Rectal smooth muscle tissue (tissue), 1 donor: ENCODE results near the gene LRMDA.
A peak's percentile ranks its signal among the peaks of the same experiment; 100 is the strongest.

Experiments used
- H3K27ac ChIP-seq: one replicate; pipeline ENCODE4 v1.7.0; 2013; ENCODE audit warnings: low read depth, low read length, inconsistent platforms
- H3K27me3 ChIP-seq: one replicate; pipeline ENCODE4 v1.7.0; 2013; ENCODE audit warnings: low read length; ENCODE audit not compliant: control insufficient read depth, insufficient read depth
- H3K36me3 ChIP-seq: one replicate; pipeline ENCODE4 v1.7.0; 2013; ENCODE audit warnings: low read length; ENCODE audit not compliant: control insufficient read depth, insufficient read depth
- H3K4me1 ChIP-seq: one replicate; pipeline ENCODE4 v1.7.0; 2013; ENCODE audit warnings: low read length; ENCODE audit not compliant: control insufficient read depth, insufficient read depth
- H3K4me3 ChIP-seq: one replicate; pipeline ENCODE4 v1.7.0; 2013; ENCODE audit warnings: low read length
- H3K9ac ChIP-seq: one replicate; pipeline ENCODE4 v1.7.0; 2013; ENCODE audit warnings: low read length

Gene LRMDA

DNA sequence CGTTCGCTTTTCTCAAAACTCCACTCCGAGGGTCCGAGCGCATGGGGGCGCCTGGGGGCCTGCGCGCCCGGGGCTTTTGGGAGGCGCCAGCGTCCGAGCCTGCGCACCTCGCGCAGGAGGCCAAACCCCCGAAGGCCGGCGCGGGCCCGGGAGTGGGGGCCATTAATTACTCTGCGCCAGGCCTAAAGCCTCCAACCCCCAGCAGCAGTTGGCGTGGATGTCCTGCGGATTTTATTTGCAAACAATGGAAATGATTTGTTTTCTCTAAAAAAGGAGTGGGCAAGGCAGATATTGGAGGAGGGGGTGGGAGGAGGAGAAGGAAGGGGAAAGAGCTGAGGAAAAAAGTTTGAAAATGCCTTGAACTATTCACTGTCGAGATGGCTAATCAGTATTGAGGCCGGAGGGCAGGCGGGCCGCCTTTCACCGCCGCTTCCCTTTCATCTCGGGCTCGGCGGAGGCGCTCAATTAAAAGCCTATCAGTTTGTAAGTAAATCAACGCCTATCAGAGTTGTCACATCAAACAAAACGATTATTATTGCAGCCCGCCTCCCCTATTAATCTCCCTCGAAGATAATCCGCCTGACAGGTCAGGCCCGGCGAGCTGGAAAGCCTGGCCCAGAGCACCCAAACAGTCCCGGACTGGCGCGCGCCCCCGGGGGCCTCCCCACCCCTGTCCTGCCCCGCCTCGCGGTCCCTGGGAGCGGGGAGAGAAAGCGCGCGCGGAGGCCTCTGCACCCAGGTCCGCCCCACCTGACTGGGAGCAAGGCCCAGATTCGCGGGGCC, 26.4 kb upstream of the LRMDA start:
- Histone ChIP-seq H3K4me1 (peaks cover 2% of the 10 kb centered on the region), H3K9ac (no peak overlapping the region), H3K36me3 (no peaks in the 10 kb centered on the region), H3K27me3 (no peaks in the 10 kb centered on the region), H3K4me3 (peak overlapping the region; percentile 98), H3K27ac (no peak overlapping the region)

DNA sequence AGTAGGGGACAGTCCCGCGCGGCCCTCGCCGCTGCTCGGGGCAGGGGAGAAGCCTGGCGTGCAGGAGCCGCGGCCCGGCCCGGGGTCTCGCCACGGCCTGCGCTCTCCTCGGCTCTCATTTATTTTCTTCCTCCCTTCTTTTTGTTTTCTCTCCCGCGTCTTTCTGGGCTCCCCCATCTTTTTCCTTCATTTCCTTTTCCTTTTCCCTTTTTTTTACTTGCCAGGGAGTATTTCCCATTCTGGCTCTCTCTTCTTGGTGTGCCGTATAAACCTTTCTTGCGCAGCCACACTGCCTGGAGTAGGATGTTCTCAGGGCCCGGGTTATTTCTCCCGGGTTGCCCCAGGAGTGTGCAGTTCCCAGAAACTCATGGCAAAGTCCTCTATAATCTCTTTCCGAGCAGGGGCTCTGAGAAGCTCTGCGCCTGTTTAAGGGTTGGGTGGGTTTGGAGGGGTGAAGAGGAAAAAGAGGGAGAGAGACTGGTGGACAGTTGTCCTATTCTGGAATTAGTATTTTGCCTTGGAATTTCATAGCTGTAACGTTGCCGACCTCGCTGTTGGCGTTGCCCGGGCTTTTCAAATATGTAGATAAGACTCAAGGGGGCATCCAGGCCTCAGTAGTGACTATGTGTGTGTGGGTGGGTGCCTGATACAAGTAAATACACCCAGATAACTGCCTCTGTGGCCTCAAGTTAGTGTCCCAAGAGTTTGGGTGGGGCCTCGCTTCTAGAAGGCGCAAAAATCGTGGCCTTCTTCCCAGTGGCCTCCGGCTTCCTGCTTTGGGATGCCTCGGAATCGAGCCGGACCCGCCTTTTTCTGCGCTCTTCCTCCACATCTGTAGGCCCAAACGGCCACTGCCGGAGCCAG, 25.6 kb upstream of the LRMDA start:
- Histone ChIP-seq H3K9ac (no peak overlapping the region), H3K4me1 (peaks cover 2% of the 10 kb centered on the region), H3K27ac (no peak overlapping the region), H3K27me3 (no peaks in the 10 kb centered on the region), H3K4me3 (no peak overlapping the region), H3K36me3 (no peaks in the 10 kb centered on the region)

DNA sequence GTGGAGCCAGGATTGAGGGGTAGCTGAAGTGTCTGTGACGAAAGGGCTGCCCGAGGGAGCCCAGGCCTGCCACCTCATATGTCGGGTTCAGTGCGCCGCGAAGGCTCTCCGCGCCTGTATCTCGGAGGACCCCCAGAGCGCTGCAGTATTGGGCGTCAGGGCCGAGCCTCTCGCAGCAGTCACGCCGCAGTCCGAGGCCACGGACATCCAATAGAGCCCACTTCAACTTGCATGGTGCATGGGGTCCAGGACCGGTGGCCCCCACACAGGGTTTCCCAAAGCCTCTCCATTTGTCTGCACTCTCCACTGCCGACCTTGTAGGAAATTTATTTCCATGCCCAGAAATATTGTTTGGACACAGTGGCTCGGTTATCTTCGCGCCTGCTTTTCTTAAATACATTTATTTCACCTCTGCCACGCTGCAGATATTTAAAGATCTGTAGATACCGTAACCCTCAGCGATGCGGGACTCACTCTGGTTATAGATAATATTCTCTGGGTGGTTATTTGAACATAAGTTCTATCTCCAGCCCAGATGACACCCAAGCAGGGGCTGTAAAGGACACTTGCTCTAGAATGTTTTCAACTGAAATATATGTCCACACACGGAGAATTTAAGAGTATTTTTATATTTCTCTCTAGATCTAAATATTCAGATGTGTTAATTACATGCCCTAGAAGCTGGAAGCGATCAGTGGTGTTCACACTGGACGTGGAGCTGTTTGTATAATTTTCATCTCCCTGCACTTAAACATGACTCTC, 24.8 kb upstream of the LRMDA start:
- Histone ChIP-seq H3K9ac (no peak overlapping the region), H3K27ac (no peak overlapping the region), H3K4me3 (no peak overlapping the region), H3K27me3 (no peaks in the 10 kb centered on the region), H3K4me1 (peaks cover 2% of the 10 kb centered on the region), H3K36me3 (no peaks in the 10 kb centered on the region)

DNA sequence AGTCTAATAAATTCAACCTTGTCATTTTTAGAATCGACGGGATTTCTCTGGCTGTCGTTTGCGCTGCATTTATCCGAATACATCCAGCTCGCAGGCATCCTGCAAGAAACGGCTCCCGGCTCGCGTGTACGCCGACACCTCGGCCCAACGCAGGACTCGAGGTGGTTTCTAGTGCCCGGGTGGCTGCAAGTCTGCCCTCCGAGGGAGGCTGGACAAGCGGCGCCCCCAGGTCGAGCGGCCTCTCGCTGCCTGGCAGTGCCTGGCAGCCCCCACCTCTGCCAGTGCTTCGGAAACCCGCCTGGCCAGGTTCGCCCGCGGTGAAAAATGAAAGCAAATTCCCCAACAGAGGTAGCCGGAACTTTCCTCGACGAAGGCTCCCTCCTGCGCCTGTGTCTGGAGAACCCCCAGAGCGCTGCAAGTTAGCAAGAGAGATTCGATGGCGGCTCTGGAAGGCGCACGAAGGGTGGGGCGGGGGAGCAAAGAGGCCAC, 24.2 kb upstream of the LRMDA start:
- no peaks in the 10 kb centered on the region for H3K27me3 ChIP-seq
- no peak overlapping the region for H3K27ac ChIP-seq
- H3K4me3 ChIP-seq: no peak overlapping the region
- H3K4me1 ChIP-seq: peaks cover 2% of the 10 kb centered on the region
- no peaks in the 10 kb centered on the region for H3K36me3 ChIP-seq
- no peak overlapping the region for H3K9ac ChIP-seq

DNA sequence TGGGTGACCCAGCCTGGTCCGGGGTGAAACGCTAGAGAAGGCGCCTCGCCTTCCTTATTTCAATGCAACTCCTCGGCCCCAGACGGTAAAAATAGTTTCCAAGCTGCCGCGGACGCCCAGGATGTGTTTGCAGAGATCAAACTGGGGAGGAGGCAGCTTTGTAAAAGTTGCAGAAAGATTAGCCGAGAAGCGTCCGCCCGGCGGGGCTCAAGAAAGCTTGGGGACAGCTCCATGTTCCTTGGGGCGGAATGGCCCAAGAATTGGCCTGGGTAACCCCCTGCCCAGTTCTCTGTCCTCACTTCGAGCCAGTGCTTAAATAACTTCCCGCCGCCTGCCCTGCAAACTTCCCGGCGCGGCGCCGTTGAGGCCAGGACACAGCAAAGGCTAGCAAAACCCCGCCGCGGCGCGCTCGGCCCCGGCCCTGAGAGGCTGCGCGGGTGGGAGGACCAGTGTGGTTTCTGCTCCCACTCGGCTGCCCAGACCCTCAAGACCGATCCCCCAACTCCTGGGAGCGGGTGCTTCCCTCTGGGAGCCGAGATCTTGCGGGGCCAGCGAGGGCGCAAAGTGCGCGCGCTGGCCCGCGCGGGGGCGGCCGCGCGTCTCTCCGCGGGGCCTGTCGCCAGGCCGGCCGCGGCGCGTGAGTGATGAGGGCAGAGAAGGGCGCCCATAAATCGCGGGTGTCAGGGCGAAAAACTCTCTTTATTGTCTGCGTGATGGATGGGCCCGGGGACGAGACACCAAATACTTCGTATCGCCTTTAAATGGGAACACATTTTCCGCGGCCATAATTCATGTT, 23.5 kb upstream of the LRMDA start:
- Histone ChIP-seq H3K9ac (no peak overlapping the region), H3K36me3 (no peaks in the 10 kb centered on the region), H3K27me3 (no peaks in the 10 kb centered on the region), H3K4me1 (peaks cover 2% of the 10 kb centered on the region), H3K27ac (peak overlapping the region; percentile 55), H3K4me3 (peak overlapping the region; percentile 89)

DNA sequence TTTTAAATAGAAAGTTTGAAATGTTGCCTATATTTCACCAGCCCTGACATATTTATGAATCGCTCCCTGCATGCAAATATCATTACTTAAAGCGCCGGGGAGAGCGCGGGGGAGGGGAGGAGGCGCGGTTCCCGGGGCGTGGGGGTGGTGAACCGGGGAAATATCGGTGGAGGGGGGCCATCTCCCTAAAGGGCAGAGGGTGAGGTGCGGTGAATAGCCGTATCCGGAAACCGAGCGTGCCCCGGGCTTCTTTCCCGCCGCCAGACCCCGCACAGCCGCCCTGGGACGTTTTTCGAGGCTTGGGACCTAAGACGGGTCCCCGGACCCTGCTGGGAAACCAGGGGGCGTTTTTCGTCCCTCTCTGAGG, 22.9 kb upstream of the LRMDA start:
- Histone ChIP-seq H3K4me1 (peaks cover 2% of the 10 kb centered on the region), H3K27ac (peak overlapping the region; percentile 55), H3K4me3 (peak overlapping the region; percentile 89), H3K27me3 (no peaks in the 10 kb centered on the region), H3K36me3 (no peaks in the 10 kb centered on the region), H3K9ac (no peak overlapping the region)

- Histone ChIP-seq H3K4me3 (peak overlapping the region; percentile 89), H3K27me3 (no peaks in the 10 kb centered on the region), H3K4me1 (peaks cover 2% of the 10 kb centered on the region), H3K9ac (peak overlapping the region; percentile 68), H3K36me3 (no peaks in the 10 kb centered on the region), H3K27ac (peak overlapping the region; percentile 79)
Measured at GRCh38 chr10:75408911-75409885, 22.2 kb upstream of the LRMDA start.

- Histone ChIP-seq H3K27me3 (no peaks in the 10 kb centered on the region), H3K4me1 (no peaks in the 10 kb centered on the region), H3K4me3 (no peak overlapping the region), H3K27ac (peak overlapping the region; percentile 79), H3K9ac (no peak overlapping the region), H3K36me3 (no peaks in the 10 kb centered on the region)
Measured at GRCh38 chr10:75410132-75411005, 21.1 kb upstream of the LRMDA start.

GRCh38 chr10:75414527-75414926, 16.9 kb upstream of the LRMDA start:
- no peaks in the 10 kb centered on the region for H3K36me3 ChIP-seq
- no peak overlapping the region for H3K9ac ChIP-seq
- no peaks in the 10 kb centered on the region for H3K4me1 ChIP-seq
- H3K4me3 ChIP-seq: no peak overlapping the region
- peaks cover 2% of the 10 kb centered on the region for H3K27me3 ChIP-seq
- no peak overlapping the region for H3K27ac ChIP-seq

GRCh38 chr10:75417522-75417927, 13.9 kb upstream of the LRMDA start:
- no peak overlapping the region for H3K27ac ChIP-seq
- H3K27me3 ChIP-seq: peaks cover 2% of the 10 kb centered on the region
- H3K4me3 ChIP-seq: no peak overlapping the region
- H3K36me3 ChIP-seq: no peaks in the 10 kb centered on the region
- no peaks in the 10 kb centered on the region for H3K4me1 ChIP-seq
- H3K9ac ChIP-seq: no peak overlapping the region
